Fibroblast of villous mesenchyme (primary cell): ENCODE data around the gene CIAPIN1. TPM values are rescaled to one million over a fixed set of nuclear protein-coding genes. Genes with fewer than 3 reads are reported as not detected.

Source experiments
- DNase-seq: peaks from one replicate; pipeline ENCODE4 v3.0.0-alpha.2; 2010; ENCODE audit warnings: low read depth
- H3K4me3 ChIP-seq: 2 replicates; pipeline ENCODE4 v1.5.1; 2011; ENCODE audit warnings: low read depth, mild to moderate bottlenecking, low read length
- total RNA-seq: library from RNA; depleted of rRNA; stranded (reverse); fragments of >200 nt; gene quantifications from 2 replicates; pipeline ENCODE4 v1.2.3, GENCODE V29; 2012
- TF ChIP-seq, protein P1 (sequence below): IDR thresholded peaks from 2 replicates; pipeline ENCODE4 v1.5.1; 2012; ENCODE audit warnings: low read depth, mild to moderate bottlenecking, low read length; ENCODE audit not compliant: insufficient read depth

CIAPIN1 gene
- total RNA-seq, 1 donor: 62.6 TPM

DNA sequence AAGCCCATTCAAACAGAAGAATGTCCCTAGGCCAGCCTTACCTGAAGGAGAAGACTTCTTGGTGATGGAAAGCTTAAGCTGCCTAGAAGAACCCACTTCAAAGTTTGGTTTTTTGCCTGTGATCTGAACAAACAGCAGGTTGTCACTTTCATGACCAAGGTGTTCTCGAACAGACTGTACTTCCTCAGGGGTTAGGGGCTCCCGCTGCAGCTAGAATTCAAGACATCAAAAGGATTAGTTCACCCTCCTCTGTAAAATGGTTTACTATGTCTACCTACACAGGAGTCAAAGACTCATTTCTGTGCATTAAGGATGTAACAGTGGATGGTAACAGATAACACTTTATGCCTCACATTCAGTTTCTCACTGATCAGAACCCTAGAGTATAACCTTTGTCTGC, 13.2 kb downstream of the CIAPIN1 start:
- H3K4me3 ChIP-seq: no peak overlapping the region
- no peak for DNase-seq
- TF ChIP-seq, protein P1, sequence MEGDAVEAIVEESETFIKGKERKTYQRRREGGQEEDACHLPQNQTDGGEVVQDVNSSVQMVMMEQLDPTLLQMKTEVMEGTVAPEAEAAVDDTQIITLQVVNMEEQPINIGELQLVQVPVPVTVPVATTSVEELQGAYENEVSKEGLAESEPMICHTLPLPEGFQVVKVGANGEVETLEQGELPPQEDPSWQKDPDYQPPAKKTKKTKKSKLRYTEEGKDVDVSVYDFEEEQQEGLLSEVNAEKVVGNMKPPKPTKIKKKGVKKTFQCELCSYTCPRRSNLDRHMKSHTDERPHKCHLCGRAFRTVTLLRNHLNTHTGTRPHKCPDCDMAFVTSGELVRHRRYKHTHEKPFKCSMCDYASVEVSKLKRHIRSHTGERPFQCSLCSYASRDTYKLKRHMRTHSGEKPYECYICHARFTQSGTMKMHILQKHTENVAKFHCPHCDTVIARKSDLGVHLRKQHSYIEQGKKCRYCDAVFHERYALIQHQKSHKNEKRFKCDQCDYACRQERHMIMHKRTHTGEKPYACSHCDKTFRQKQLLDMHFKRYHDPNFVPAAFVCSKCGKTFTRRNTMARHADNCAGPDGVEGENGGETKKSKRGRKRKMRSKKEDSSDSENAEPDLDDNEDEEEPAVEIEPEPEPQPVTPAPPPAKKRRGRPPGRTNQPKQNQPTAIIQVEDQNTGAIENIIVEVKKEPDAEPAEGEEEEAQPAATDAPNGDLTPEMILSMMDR: no peak

DNA sequence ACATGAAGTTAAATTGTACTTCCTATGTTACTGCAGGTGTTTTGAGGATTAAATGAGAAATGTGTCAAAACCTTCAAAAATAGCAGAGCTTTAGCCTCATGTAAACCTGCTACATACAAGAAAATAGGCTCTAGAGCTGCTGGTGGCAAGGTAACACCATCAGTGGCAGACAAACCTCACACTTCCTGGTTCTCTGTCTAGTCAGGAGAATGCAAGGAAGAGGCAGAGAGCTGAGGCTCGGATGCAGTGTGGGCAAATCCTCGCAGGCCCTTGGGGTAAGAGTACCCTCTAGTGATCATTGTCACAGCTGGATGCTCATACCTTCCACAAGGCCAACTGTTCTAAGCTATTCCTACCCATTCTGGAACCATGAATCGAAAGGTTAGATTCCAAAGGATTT, 14.2 kb downstream of the CIAPIN1 start:
- TF ChIP-seq, protein P1: no peak
- H3K4me3 ChIP-seq: no peak overlapping the region

DNA sequence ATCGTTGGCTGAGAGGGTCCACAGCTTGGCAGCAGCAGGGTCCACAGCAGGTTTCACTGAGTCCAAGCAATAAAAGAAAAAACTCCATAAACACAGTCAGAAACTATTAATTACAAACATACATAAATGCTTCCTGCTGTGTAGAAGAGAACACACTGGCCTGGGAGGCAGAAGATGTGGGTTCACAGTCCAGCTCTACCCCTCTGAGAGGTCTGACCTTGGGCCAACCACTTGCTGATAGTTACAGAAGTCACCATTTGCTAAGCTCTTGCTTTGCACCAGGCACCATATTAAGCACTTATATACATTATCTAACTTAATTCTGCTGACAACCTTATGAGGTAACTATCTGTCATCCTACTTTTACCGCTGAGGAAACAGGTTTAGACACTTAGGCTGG, 14.7 kb downstream of the CIAPIN1 start:
- TF ChIP-seq, protein P1: no peak
- no peak for DNase-seq
- no peak overlapping the region for H3K4me3 ChIP-seq

More for the DNA sequence above, 14.2 kb downstream of the CIAPIN1 start:
- DNase-seq: no peak

- TF ChIP-seq, protein P1: no peak
- no peak for DNase-seq
- H3K4me3 ChIP-seq: no peak overlapping the region
Observed at GRCh38 chr16:57430955-57431354, 16.2 kb downstream of the CIAPIN1 start.

DNA sequence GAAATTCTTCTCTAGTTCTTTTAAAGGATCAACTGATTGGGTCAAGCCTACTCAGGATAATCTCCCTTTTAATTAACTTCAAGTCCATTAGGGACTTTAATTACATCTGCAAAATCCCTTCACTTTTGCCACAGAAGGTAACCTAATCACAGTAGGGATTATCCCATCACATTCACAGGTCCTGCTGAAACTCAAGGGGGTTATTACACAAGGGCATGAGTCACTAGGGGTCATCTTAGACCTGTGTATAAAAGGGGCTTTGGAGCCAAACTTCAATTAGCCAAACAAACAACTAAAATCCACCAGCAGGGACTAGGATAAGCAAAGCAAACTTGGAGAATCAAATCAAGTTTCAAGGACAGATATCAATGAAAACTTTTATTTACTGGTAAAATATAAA, 19.4 kb downstream of the CIAPIN1 start:
- TF ChIP-seq, protein P1: no peak
- peak; percentile 11 for DNase-seq
- no peak overlapping the region for H3K4me3 ChIP-seq

- no peak overlapping the region for H3K4me3 ChIP-seq
- no peak for DNase-seq
- TF ChIP-seq, protein P1: no peak
Observed at GRCh38 chr16:57427307-57427706, 19.9 kb downstream of the CIAPIN1 start.

DNA sequence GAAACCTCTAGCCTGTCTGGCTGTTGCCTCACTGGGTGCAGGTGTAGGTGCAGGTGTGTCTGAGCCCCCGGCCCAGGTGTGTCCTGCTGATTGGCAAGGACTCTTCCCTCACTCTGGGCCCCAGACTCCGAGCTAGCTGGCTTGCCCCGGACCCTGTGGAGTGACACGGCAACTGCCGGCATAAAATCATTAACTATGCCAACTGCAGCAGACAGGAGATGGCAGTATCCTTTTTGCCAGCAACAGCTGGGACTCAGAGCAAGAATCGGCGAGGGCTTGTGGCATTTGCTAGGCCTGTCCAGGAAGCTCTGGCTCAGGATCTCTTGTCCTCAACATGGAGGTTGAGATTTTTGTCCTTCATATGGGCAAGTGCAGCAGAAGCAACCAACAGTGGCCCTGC, 20.8 kb downstream of the CIAPIN1 start:
- H3K4me3 ChIP-seq: no peak overlapping the region
- no peak for DNase-seq
- TF ChIP-seq, protein P1: no peak
